ENCODE results near the gene PCP2.

GRCh38 chr19:7672522-7672921 lies 39.0 kb upstream of the PCP2 start:
- TF ChIP-seq POLR2A (IDR thresholded peaks at IDR 0.05; ENCODE audit: low read length) (no peak), GATA1 (IDR thresholded peaks at IDR 0.05; ENCODE audit: low read depth, low read length) (no peak)

Data from erythroblast (primary cell).